ENCODE results near the gene CYP19A1.

The CYP19A1 gene

DNA sequence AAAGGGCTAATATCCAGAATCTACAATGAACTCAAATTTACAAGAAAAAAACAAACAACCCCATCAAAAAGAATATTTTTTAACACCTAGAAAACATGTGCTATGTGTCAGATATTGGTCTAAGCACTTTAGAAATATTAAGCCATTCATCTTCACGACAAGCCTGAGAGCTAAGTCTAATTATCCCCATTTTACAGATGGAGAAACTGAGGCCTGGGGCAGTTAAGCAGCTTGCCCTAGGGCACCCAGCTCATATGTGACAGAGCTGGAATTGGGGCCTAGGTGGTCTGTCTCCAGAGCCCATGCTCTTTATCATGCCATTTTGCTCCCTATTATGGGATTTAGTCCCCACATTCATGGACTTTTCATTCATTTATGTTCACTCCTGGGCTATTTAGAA lies 92.8 kb downstream of the CYP19A1 start:
- TF ChIP-seq SIN3A (IDR thresholded peaks at IDR 0.05; ENCODE audit: borderline replicate concordance, insufficient read depth, low read length) (no peak), FOXP2 (optimal IDR thresholded peaks at IDR 0.05; ENCODE audit: borderline replicate concordance, extremely low read depth, extremely low read length, insufficient read depth) (no peak), TAF1 (IDR thresholded peaks at IDR 0.05; ENCODE audit: borderline replicate concordance, insufficient read depth, low read length) (no peak), POLR2AphosphoS5 (IDR thresholded peaks at IDR 0.05; ENCODE audit: low read depth, low read length) (no peak)
- TF ChIP-seq, protein P1, sequence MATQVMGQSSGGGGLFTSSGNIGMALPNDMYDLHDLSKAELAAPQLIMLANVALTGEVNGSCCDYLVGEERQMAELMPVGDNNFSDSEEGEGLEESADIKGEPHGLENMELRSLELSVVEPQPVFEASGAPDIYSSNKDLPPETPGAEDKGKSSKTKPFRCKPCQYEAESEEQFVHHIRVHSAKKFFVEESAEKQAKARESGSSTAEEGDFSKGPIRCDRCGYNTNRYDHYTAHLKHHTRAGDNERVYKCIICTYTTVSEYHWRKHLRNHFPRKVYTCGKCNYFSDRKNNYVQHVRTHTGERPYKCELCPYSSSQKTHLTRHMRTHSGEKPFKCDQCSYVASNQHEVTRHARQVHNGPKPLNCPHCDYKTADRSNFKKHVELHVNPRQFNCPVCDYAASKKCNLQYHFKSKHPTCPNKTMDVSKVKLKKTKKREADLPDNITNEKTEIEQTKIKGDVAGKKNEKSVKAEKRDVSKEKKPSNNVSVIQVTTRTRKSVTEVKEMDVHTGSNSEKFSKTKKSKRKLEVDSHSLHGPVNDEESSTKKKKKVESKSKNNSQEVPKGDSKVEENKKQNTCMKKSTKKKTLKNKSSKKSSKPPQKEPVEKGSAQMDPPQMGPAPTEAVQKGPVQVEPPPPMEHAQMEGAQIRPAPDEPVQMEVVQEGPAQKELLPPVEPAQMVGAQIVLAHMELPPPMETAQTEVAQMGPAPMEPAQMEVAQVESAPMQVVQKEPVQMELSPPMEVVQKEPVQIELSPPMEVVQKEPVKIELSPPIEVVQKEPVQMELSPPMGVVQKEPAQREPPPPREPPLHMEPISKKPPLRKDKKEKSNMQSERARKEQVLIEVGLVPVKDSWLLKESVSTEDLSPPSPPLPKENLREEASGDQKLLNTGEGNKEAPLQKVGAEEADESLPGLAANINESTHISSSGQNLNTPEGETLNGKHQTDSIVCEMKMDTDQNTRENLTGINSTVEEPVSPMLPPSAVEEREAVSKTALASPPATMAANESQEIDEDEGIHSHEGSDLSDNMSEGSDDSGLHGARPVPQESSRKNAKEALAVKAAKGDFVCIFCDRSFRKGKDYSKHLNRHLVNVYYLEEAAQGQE (IDR thresholded peaks at IDR 0.05; ENCODE audit: insufficient read depth in 1 of 2, low read depth in 2 of 2, low read length in 2 of 2): no peak

DNA sequence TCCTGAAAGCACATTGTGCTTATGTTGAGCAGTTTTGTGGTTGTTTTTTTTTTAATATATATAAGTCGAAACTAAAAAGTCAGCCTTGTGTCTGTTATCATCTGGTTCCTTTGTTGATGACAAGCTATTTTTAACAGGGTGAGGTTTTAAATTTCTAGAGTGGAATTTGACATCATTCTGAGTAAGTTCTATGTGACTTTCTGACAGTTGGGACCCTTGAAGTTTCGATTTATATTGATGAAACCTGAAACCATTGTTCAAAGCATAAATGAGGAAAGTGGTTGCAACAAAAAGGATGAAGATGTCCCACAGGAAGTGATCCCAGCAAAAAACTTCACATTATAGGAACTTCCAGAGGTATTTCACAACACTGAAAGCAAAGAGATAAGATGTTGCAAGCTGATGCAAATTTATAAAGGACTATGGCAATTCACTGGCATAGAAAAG lies 94.0 kb downstream of the CYP19A1 start:
- TF ChIP-seq FOXP2 (optimal IDR thresholded peaks at IDR 0.05; ENCODE audit: borderline replicate concordance, extremely low read depth, extremely low read length, insufficient read depth): no peak
- no peak for TF ChIP-seq SIN3A (IDR thresholded peaks at IDR 0.05; ENCODE audit: borderline replicate concordance, insufficient read depth, low read length)
- TF ChIP-seq, protein P1 (IDR thresholded peaks at IDR 0.05; ENCODE audit: insufficient read depth in 1 of 2, low read depth in 2 of 2, low read length in 2 of 2): no peak
- TF ChIP-seq POLR2AphosphoS5 (IDR thresholded peaks at IDR 0.05; ENCODE audit: low read depth, low read length): no peak
- TF ChIP-seq TAF1 (IDR thresholded peaks at IDR 0.05; ENCODE audit: borderline replicate concordance, insufficient read depth, low read length): no peak

DNA sequence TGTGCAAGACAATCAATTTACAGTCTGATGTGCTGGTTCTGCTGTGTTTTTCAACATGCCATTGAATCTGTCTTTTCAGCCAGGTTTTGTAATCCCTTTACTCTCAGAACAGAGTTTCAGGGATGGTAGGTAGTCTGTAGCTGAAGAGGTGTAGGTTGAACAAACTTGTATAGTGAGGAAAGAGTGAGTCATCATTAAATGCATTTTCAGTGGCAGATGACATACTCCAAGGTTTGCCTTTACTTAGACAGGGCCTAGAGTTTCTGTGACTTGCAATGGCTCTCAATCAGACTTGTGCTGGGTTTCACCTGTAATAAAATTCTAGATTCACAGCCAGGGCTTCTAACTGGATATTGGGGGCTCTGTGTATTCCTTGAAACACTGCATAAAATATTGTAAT lies 94.6 kb downstream of the CYP19A1 start:
- TF ChIP-seq FOXP2 (optimal IDR thresholded peaks at IDR 0.05; ENCODE audit: borderline replicate concordance, extremely low read depth, extremely low read length, insufficient read depth): no peak
- TF ChIP-seq, protein P1 (IDR thresholded peaks at IDR 0.05; ENCODE audit: insufficient read depth in 1 of 2, low read depth in 2 of 2, low read length in 2 of 2): no peak
- no peak for TF ChIP-seq POLR2AphosphoS5 (IDR thresholded peaks at IDR 0.05; ENCODE audit: low read depth, low read length)
- no peak for TF ChIP-seq SIN3A (IDR thresholded peaks at IDR 0.05; ENCODE audit: borderline replicate concordance, insufficient read depth, low read length)
- TF ChIP-seq TAF1 (IDR thresholded peaks at IDR 0.05; ENCODE audit: borderline replicate concordance, insufficient read depth, low read length): no peak

DNA sequence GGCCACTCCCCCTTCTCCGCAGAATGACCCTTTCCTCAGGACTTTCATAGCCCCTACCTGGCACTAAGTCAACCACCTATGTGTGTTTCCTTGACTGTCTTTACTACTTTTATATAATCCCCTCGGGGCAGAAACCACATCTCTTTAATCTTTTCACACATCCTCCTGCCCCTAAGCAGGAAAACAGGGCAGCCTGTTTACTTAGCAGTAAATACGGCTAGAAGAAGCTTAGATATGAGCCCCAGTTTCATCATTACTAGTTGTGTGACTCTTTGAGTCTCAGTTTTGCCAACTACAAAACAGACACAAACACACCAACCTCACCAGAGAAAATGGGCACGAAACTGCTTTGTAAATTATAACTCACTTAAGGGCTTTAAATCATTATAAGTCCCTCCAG lies 98.3 kb downstream of the CYP19A1 start:
- TF ChIP-seq POLR2AphosphoS5 (IDR thresholded peaks at IDR 0.05; ENCODE audit: low read depth, low read length) (no peak), FOXP2 (optimal IDR thresholded peaks at IDR 0.05; ENCODE audit: borderline replicate concordance, extremely low read depth, extremely low read length, insufficient read depth) (no peak), TAF1 (IDR thresholded peaks at IDR 0.05; ENCODE audit: borderline replicate concordance, insufficient read depth, low read length) (no peak), SIN3A (IDR thresholded peaks at IDR 0.05; ENCODE audit: borderline replicate concordance, insufficient read depth, low read length) (no peak)
- TF ChIP-seq, protein P1 (IDR thresholded peaks at IDR 0.05; ENCODE audit: insufficient read depth in 1 of 2, low read depth in 2 of 2, low read length in 2 of 2): no peak

DNA sequence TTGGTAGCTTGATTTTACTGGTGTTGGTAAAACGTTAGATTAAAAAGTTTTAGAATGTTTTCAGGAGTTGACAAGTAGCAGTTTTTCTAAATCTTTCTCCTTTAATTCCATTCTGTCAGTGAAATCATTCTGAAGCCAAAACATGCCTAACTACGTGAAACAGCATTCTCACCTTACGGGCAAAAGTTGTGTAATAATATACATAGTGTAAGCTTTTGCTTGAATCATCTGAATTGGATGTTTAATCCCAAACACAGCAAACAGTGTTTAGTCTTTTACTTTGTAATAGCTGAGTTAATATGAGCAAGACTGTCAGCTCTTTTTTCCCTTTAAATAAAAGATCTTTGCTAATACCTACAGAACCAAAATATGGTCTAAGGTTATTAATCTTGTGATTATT lies 100.6 kb downstream of the CYP19A1 start:
- TF ChIP-seq TAF1 (IDR thresholded peaks at IDR 0.05; ENCODE audit: borderline replicate concordance, insufficient read depth, low read length): no peak
- TF ChIP-seq, protein P1 (IDR thresholded peaks at IDR 0.05; ENCODE audit: insufficient read depth in 1 of 2, low read depth in 2 of 2, low read length in 2 of 2): no peak
- no peak for TF ChIP-seq FOXP2 (optimal IDR thresholded peaks at IDR 0.05; ENCODE audit: borderline replicate concordance, extremely low read depth, extremely low read length, insufficient read depth)
- no peak for TF ChIP-seq POLR2AphosphoS5 (IDR thresholded peaks at IDR 0.05; ENCODE audit: low read depth, low read length)
- no peak for TF ChIP-seq SIN3A (IDR thresholded peaks at IDR 0.05; ENCODE audit: borderline replicate concordance, insufficient read depth, low read length)

Data from PFSK-1 (cell line).